HG03097 (cell line): Measurements from ENCODE around the gene ADAMTS19.
A peak's percentile ranks its signal among the peaks of the same experiment; 100 is the strongest.

ENCODE experiments used
- ATAC-seq: cut with Tn5 transposase; IDR thresholded peaks from one replicate; pipeline ENCODE4 v1.9.1; 2021; ENCODE audit not compliant: unreplicated experiment, low FRiP score

ADAMTS19 gene

GRCh38 chr5:129461711-129462332, 1.7 kb downstream of the ADAMTS19 start:
- no peak for ATAC-seq

- ATAC-seq, result no peak
Measured at GRCh38 chr5:129465776-129466344, 5.8 kb downstream of the ADAMTS19 start.

DNA sequence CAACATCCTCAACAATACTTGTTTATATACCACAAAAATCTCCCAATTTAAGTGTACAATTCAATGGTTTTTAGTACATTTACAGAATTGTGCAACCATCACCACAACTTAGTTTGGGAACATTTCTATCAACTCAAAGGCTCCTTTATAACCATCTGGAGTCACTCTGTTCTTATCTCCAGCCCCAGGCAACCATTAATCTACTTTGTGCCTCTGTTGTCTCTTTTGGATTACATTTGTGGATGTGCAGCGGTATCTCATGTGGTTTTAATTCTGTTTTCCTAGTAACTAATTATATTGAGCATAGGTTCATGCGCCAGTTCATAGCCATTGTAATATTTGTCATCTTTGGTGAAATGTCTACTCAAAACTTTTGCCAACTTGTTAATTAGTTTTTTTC, 14.4 kb downstream of the ADAMTS19 start:
- no peak for ATAC-seq

DNA sequence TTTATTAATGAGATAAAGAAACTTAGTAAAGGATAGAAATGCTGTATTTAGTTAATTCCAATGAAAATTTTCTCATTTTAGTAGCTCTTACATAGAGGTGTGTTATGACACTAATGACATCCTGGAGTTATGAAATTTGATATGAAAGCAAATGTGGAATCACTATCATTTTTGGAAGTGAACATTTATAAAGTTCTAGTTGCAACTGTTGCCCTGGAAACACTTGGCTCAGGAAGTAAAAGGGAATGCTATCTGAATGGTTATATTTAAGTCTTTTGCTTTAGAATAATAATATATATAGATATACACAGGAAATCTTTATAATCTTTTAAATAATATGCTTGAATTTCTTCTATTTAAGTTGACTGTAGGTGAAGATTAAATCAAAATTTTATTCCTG, 16.7 kb downstream of the ADAMTS19 start:
- ATAC-seq, result no peak

DNA sequence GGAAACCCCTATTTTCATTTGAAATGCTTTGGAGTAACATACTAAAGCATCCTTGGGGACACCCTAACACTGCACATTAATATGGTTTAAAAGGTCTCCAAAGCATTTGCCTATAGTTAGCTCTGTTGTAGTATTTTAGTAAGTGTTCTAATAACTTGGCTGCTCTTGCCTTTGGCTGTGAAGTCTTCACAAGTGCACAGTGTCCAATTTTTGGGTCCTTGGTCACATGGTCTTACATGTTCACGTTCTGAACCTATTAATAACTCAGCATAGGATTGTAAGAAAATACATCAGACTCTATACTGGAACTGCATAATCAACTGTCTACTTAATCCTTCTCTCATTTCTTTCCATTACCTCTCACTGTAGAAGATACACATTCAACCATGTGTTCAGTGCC, 17.4 kb downstream of the ADAMTS19 start:
- no peak for ATAC-seq

DNA sequence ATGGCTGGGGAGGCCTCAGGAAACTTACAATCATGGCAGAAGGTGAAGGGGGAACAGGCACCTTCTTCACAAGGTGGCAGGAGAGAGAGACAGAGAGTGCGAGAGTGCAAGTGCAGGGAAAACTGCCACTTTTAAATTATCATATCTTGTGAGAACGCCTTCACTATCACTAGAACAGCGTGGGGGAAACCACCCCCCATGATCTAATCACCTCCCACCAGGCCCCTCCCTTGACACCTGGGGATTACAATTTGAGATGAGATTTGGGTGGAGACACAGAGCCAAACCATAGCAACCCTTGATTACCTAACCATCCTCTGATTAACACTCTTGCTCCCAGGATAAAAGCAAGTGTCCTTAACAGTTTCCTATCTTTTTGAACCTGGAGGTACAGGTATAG, 21.1 kb downstream of the ADAMTS19 start:
- no peak for ATAC-seq

GRCh38 chr5:129496421-129496820, 36.3 kb downstream of the ADAMTS19 start:
- ATAC-seq, result no peak

- ATAC-seq, result no peak
Measured at GRCh38 chr5:129496864-129497595, 36.9 kb downstream of the ADAMTS19 start.

GRCh38 chr5:129499208-129499852, 39.2 kb downstream of the ADAMTS19 start:
- peak; percentile 74 for ATAC-seq

DNA sequence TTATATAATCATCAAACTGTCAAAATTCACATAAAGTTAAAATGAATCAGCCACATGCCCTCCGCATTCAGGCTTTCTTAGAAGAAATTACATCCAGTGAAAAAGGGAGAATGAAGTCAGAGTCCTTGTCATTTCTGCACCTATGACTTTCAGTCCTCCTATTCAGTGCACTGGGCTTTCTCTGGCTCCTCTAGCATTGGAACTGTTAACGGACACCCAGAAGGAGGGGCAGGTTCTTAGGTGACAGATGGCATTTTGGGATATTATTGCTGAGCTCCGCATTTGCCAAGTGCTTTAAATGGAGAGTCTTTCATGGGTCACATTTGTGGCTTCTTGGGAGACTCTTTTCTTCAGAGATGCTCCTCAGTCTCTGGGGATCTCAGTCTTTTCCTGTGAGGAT, 40.0 kb downstream of the ADAMTS19 start:
- ATAC-seq, result no peak

GRCh38 chr5:129506086-129506485, 46.0 kb downstream of the ADAMTS19 start:
- ATAC-seq, result no peak

GRCh38 chr5:129506950-129507349, 46.9 kb downstream of the ADAMTS19 start:
- no peak for ATAC-seq

DNA sequence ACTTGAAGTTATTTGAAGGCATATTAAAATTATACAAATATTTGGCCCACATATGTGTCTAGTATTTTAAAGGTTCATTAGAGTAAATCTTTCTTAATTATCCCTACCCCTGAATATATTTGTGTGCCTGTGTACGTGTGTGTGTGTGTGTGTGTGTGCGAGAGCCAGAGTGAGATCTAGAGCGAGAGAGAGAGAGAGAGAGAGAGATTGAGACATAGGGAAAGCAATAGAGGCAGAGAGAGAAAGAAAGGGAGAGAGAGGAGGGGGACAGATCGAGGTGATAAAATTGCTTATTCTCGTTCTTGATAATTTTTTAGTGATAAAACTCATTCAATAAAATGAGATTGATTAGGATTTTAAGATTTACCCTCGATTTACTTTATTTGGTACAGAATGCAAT, 47.4 kb downstream of the ADAMTS19 start:
- no peak for ATAC-seq

GRCh38 chr5:129508606-129509005, 48.5 kb downstream of the ADAMTS19 start:
- ATAC-seq, result no peak

GRCh38 chr5:129509363-129509975, 49.4 kb downstream of the ADAMTS19 start:
- ATAC-seq, result no peak

- no peak for ATAC-seq
Measured at GRCh38 chr5:129511291-129511690, 51.2 kb downstream of the ADAMTS19 start.

GRCh38 chr5:129541051-129541450, 81.0 kb downstream of the ADAMTS19 start:
- ATAC-seq, result no peak

GRCh38 chr5:129541648-129542251, 81.7 kb downstream of the ADAMTS19 start:
- peak; percentile 77 for ATAC-seq

DNA sequence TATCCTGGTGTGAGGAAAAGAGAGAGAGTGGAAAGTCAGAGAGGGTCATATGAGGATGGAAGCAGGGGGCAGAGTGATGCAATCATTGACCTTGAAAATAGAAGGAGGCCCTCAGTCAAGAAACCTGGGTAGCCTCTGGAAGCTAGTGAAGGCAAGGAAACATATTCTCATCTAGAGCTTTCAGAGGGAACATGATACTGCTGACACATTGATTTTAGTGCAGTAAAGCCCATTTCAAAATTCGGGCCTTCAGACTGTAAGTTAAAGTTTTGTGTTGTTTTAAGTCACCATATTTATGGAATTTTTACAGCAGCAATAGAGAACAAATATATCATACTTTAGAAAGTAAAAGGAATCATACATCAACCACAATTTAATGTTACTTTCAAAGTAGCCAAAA, 87.0 kb downstream of the ADAMTS19 start:
- no peak for ATAC-seq

GRCh38 chr5:129554134-129554904, 94.2 kb downstream of the ADAMTS19 start:
- no peak for ATAC-seq
